Activated naive CD4-positive, alpha-beta T cell treated with anti-CD3 and anti-CD28 coated beads, Interleukin-2, amount 50 U/mL, for 16 hours (primary cell): ENCODE data around the gene LBX2.

Experiments
- DNase-seq: peaks from one replicate; pipeline ENCODE4 v3.0.0-alpha.2; 2020

The LBX2 gene

DNA sequence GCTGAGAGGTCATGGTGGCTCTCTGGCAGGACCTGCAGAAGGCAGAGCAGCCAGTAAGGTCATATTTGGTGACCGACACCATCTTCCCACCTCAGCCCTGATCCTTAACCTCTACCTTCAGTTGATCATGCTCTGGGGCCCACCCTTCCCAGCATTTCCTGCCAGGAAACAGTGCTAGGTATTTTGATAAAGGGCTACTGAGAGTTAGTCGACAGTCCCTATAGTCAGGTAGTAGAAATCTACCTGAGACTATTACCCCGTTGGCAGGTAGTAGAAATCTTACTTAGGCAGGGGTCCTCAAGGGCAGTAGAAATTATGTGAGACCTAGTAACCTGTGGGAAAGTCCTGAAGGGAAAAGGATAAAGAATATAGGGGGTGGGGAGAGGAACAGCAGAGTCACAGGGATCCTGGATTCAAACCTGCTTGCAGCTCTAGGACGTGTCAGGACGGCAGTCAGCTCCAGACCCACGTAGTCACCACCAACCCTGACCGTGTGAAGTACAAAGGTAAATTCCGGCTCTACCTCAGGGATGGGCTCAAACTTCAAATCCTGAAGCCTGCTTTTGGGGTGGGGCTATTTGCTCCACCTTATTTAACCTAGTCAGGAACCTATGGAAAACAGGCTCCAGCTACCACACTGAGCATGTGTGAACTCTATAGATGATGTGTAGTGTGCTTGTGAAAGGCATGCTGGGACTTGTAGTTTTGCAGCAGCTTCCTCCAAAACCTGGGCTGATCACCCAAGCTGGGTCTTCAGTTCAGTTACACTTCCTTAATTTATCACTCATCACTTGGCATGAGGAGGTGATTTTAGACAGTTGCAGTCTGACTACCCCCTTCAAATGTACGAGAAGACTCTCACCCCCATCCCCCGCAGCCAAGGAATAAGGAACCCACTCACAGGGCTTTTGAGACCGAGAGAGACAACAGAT lies 26.6 kb upstream of the LBX2 start, which contains the start of gene DQX1:
DQX1 (minus strand) TSS at position 515 of the 932 bp plus-strand sequence; CDS start at position 13, 502 bp downstream.
- no peak for DNase-seq

DNA sequence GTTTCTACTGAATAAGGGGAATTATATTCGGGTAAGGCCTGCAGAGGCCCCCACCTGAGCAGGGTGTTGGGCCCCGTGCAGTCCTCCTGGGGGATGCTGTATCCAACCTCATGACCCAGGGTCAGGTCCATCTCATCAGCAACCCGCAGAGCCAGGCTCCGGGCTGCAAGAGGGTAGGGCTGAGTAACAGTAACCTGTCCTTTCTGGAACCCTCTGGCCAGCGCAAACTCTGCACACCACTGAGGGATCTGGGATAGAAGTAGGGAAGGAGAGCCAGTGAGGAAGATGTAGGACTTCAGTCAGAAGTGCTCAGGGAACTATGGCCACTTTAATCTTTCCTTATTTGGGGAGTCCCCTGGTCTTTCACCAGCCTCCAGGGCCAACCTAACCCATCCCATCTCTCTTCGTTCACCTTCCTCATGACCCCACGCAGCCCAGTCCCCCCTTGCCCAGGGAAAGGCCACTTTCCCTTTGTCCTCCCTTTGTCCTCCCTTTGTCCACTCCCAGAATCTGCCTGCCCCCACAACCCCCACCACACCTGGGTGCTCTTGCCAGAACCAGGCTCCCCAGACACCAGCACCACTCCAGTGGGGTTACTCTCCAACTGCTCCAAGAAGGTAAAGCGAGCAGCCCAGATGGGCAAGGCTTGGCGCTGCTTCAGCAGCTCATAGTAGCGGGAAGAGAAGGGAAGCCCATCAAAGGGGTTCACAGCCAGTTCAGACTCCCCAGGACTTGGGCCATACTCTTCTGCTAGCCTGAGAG lies 25.7 kb upstream of the LBX2 start:
- no peak for DNase-seq

- DNase-seq = no peak
These were observed 24.6 kb upstream of the LBX2 start for GRCh38 chr2:74524005-74524404.

- DNase-seq = no peak
These were observed 23.1 kb upstream of the LBX2 start for GRCh38 chr2:74522516-74522915.

GRCh38 chr2:74516650-74517049 lies 17.2 kb upstream of the LBX2 start:
- DNase-seq = no peak

DNA sequence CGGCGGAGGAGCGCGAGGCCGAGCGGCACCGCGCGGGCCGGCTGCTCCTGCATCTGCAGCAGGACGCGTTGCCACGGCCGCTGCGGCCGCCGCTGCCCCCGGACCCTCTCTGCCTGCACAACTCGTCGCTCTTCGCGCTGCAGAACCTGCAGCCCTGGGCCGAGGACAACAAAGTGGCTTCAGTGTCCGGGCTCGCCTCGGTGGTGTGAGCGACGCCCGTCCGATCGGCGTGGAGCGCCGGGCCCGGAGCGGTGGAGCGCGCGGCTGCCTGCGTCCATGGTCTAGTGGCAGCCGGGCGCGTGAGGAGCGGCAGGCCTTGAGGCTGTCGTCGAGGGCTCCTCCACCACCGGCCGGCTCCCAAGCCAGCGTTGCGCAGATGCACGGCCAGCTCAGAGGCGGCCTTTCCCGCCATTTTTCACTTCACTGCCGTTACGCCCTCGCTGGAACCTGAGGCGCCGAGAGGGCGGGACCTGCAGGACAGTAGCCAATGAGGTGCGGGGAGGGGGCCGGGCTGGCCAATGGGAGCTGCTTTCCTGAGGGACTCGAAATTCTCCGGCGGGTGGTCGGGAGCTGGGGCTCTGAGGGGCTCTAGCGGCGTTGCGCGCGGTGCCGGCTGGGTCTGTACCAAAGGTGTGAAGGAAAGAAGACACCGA lies 16.7 kb upstream of the LBX2 start:
- DNase-seq = peak; percentile 82

DNA sequence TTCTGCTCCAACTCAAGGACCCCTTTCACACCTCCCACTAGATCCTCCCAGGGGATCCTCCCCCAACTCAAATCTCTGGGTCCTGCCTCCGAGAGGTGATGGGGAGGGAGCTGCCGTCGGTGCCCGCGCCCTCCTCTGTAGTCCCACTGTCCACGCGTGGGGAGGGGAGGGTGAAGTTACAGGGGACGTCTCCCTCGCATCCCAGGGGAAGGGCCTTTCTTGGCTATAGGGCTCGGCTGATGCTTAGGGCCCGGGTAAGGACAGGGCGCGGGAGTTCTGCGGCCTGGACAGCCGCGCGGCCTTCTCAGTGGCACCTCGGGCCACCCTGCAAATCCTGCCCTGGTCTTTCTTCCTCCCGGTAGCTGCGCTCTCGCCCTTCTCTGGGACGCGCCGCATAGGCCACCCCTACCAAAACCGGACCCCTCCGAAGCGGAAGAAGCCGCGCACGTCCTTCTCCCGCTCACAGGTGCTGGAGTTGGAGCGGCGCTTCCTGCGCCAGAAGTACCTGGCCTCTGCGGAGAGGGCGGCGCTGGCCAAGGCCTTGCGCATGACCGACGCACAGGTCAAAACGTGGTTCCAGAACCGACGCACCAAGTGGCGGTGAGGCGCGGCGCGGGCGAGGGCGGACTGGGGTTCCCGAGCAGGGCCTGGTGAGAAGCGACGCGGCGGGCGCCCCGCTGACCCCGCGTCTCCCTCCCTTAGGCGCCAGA lies 16.0 kb upstream of the LBX2 start:
- DNase-seq = no peak

GRCh38 chr2:74514368-74515270 lies 15.2 kb upstream of the LBX2 start, which contains the start of gene TLX2:
TLX2 (plus strand) TSS chr2:74514450; CDS start chr2:74514807, 357 bp downstream.
- DNase-seq = no peak

GRCh38 chr2:74513605-74514367 lies 14.4 kb upstream of the LBX2 start:
- DNase-seq = no peak

DNA sequence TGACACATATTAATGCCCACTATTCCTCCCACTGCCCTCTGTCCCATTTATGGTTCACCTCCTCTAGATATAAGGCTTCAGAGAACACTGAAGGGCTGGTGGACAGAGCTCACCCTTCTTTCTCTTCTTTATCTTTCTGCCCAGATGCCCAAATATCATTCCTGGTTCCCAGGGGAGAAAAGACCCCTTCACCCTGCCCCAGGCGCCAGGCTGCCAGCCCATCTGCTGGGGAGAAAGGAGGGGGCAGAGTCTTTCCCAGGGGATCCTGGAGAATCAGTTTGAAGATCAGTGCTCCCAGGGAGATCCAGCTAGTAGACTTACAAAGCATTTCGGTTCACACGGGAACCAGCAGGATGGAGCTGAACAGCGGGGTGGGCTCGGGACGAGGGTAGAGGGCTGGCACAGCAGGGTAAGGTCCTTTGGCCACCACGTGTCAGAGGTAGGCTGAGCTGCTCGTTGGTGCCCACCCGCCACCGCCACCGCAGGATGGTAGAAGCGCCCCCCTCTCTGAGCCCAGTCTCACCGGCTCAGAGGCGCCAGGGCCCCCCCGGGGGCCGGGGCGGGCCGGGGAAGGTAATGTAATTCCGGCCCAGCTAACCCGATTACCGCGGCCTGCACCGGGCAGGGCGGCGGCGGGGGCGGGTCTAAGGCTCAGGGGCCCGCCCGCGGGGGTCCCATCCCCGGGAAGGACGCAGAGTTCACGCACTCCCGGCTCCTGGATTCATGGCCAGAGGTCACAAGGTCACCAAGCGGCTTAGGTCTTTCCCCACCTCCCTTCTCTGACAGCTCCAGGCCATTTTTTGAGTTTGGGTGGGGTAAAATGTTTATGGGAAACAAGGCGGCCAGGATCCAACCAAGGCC lies 13.6 kb upstream of the LBX2 start:
- DNase-seq = no peak

GRCh38 chr2:74511104-74511989 lies 11.9 kb upstream of the LBX2 start:
- no peak for DNase-seq

- no peak for DNase-seq
These were observed 10.9 kb upstream of the LBX2 start for GRCh38 chr2:74510272-74510671.

- no peak for DNase-seq
These were observed 8.6 kb upstream of the LBX2 start for GRCh38 chr2:74507926-74508520.

DNA sequence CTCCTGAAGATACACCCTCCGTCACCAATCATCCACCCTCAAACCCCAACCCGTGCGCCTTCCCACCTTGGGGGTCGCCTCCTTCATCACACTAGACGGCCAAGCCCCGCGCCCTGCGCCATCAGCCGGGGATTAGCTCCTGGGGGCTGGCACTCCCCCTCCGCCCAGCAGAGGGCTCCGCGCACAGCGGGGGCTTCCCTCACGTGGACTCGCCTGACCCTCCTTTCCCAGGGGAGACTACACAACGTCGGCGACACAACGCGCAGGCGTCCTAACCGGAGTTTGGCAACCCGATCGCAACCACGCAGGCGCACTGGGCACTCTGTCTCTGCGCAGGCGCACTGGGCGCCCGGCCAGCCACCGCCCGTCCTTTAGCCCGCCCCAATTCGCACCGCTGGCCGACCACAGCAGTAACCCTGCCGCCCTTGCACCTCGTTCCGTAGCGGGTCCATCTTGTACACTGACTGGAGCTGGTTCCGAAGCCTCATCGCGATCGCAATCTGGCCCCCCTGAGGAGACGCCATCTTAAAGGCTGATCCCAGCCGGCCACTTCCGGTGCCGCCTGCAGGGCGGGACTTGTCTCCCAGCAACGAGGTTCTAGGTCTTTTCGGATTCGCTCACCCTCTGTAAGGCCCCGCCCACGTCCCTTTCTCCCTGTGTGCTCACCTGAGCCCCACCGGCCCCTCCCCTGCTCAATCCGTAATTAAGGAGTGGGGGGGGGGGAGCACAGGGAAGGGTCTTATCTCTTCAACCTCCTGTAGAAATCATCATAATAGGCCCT lies 7.9 kb upstream of the LBX2 start, which contains the start of gene PCGF1:
PCGF1 (minus strand) TSS at position 551 of the 781 bp plus-strand sequence; CDS start at position 524, 27 bp downstream.
- DNase-seq = peak; percentile 100

GRCh38 chr2:74505448-74506246 lies 6.2 kb upstream of the LBX2 start:
- DNase-seq = no peak

DNA sequence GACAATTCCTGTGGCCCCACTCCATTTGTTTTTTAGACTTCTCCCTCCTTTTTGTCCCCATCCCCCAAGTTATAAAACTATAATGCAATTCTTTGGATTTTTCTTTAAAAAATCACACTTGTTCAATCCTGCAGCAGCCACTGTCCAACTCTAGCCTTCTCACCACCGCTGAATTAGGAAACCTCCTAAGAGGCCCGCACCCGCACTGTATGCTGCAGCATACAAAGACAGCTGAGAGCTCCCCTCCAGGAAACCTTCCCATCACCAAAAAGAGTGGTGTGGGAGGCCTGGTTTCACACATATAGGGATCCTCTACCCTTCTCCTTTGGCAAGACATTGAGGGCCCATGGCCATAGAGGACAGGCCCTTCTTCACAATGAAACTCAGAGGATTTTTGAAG lies 5.2 kb upstream of the LBX2 start:
- DNase-seq = no peak
